SH-SY5Y (cell line): Measurements from ENCODE around the gene SBF1.

Experiments
- GATA2 ChIP-seq: IDR thresholded peaks from 2 replicates; pipeline ENCODE4 v1.6.1; 2011; ENCODE audit warnings: mild to moderate bottlenecking, low read depth, low read length
- GATA3 ChIP-seq: IDR thresholded peaks from 2 replicates; pipeline ENCODE4 v1.6.1; 2011; ENCODE audit warnings: low read depth, mild to moderate bottlenecking, low read length, moderate library complexity

- no peak for TF ChIP-seq GATA2
- no peak for TF ChIP-seq GATA3
Measured at GRCh38 chr22:50403701-50404101, 71.1 kb downstream of the SBF1 start.
